GM12874 (cell line): ENCODE measurements around the gene RLN2.
"Not testable (repeated sequence)": the region's sequence is repeated elsewhere in the genome, so short reads cannot be mapped to it uniquely, and the experiment has no call there.

ENCODE experiments used
- CTCF ChIP-seq: IDR thresholded peaks from 2 replicates; pipeline ENCODE4 v1.5.1; 2011; ENCODE audit warnings: low read depth, mild to moderate bottlenecking, control low read depth, low read length, moderate library complexity; ENCODE audit not compliant: insufficient read depth

Gene RLN2

GRCh38 chr9:5303840-5304795, at the start of gene RLN2:
RLN2 (minus strand) TSS chr9:5304716; CDS start chr9:5304580, 136 bp downstream.
- TF ChIP-seq CTCF: not testable (repeated sequence)

- TF ChIP-seq CTCF: no peak
Observed at GRCh38 chr9:5354184-5354583, 49.7 kb upstream of the RLN2 start.

GRCh38 chr9:5352637-5353248, 48.2 kb upstream of the RLN2 start:
- TF ChIP-seq CTCF: no peak

- not testable (repeated sequence) for TF ChIP-seq CTCF
Observed at GRCh38 chr9:5338992-5339981, 34.8 kb upstream of the RLN2 start, which contains the start of gene RLN1. RLN1 (minus strand) TSS chr9:5339876; CDS start chr9:5339746, 130 bp downstream.

- TF ChIP-seq CTCF: no peak
Observed at GRCh38 chr9:5336688-5337087, 32.2 kb upstream of the RLN2 start.

- TF ChIP-seq CTCF: no peak
Observed at GRCh38 chr9:5326893-5327548, 22.5 kb upstream of the RLN2 start.
